ENCODE measurements around the gene ANKRD33. TPM values are rescaled to one million over a fixed set of nuclear protein-coding genes. Genes with fewer than 3 reads are reported as not detected.

ANKRD33 gene
- total and polyA plus RNA-seq, 2 of the 4 experiments (the other 2 are of a cell fraction), result under 0.01 to 0.03 TPM

- H3K14ac ChIP-seq (replicated peaks; ENCODE audit: low read depth, low read length), result no peak overlapping the region
- no peak overlapping the region for H2BK20ac ChIP-seq (ENCODE audit: low read depth, low read length)
- dilution Hi-C loops (cut with HindIII; ENCODE audit: low sequenced_read_pairs, unreplicated experiment) (no loop called here), in situ Hi-C loops (cut with MboI; ENCODE audit: low sequenced_read_pairs) (loop anchor here (5.0 kb wide), 1 partner anchor 87 kb away; no protein-coding TSS in a partner anchor), intact Hi-C loops (cut with micrococcal nuclease) (loop anchor here (5.0 kb wide), 1 partner anchor 132 kb away; no protein-coding TSS in a partner anchor)
- no peak overlapping the region for H2BK120ac ChIP-seq (ENCODE audit: low read depth, low read length)
- no peaks in the 10 kb centered on the region for H4K20me1 ChIP-seq (ENCODE audit: insufficient read depth, low read length)
- no peak overlapping the region for H2BK15ac ChIP-seq (ENCODE audit: low read depth, low read length)
- H3K4me1 ChIP-seq (ENCODE audit: control insufficient read depth, insufficient read depth, low read length), result peaks cover 10% of the 10 kb centered on the region
- 81% methylated on average over 12 of the region's 22 CpGs; no CpG with 5 or more reads in 1 of the 2 experiments for WGBS, 2 experiments (ENCODE audit: extremely low coverage in 2 of 2, insufficient read length in 1 of 2)
- ChIA-PET CTCF (no interaction called here), POLR2A (ENCODE audit: unreplicated experiment) (no interaction called here)
- no peak overlapping the region for H3K56ac ChIP-seq (ENCODE audit: extremely low read depth, insufficient read depth, low read length)
- ATAC-seq (ENCODE audit: low read depth) (no peak), DNase-seq (no peak)
- H3K23ac ChIP-seq (ENCODE audit: low read depth, low read length), result no peak overlapping the region
- no peak overlapping the region for H3K4me3 ChIP-seq (ENCODE audit: insufficient read depth, low read depth, low read length)
- no peak overlapping the region for H4K91ac ChIP-seq (ENCODE audit: insufficient read depth, low read depth, low read length)
- H4K5ac ChIP-seq (ENCODE audit: low read depth, low read length), result no peak overlapping the region
- no peaks in the 10 kb centered on the region for H3K9me3 ChIP-seq (ENCODE audit: control insufficient read depth, insufficient read depth, low read length)
- no peak overlapping the region for H4K8ac ChIP-seq (ENCODE audit: low read depth in 2 of 2, low read length in 2 of 2)
- H2AK9ac ChIP-seq (replicated peaks; ENCODE audit: low read depth, low read length, poor library complexity), result no peak overlapping the region
- peaks cover 9% of the 10 kb centered on the region for H3K9me1 ChIP-seq (ENCODE audit: insufficient read depth, low read length)
- H3K4me2 ChIP-seq (ENCODE audit: low read depth, low read length), result no peak overlapping the region
- peak overlapping the region; percentile 13; the same call in 1 of the 2 replicates for H2AK5ac ChIP-seq (ENCODE audit: low read depth, low read length)
- peak overlapping the region; percentile 43 for H2AFZ ChIP-seq (replicated peaks; ENCODE audit: low read length, poor library complexity)
- H3K4ac ChIP-seq (ENCODE audit: low read depth, low read length), result no peak overlapping the region
- no peaks in the 10 kb centered on the region for H3K79me1 ChIP-seq (ENCODE audit: low read depth in 1 of 2, low read length in 2 of 2)
- no peak overlapping the region for H3K9ac ChIP-seq (ENCODE audit: low read depth, low read length)
- no peak for TF ChIP-seq RCOR1 (IDR thresholded peaks at IDR 0.05; ENCODE audit: insufficient replicate concordance, low read length)
- TF ChIP-seq ELK1 (IDR thresholded peaks at IDR 0.05; ENCODE audit: borderline replicate concordance, low read depth, low read length), result no peak
- no peak for TF ChIP-seq CEBPB (IDR thresholded peaks at IDR 0.05; ENCODE audit: low read depth, low read length)
- TF ChIP-seq POLR2A (IDR thresholded peaks at IDR 0.05; ENCODE audit: low read depth, low read length), result no peak
- TF ChIP-seq MAZ (IDR thresholded peaks at IDR 0.05; ENCODE audit: borderline replicate concordance, low read depth, low read length), result no peak
- TF ChIP-seq USF2 (IDR thresholded peaks at IDR 0.05; ENCODE audit: low read depth, low read length), result no peak
- TF ChIP-seq RFX5 (IDR thresholded peaks at IDR 0.05; ENCODE audit: low read depth, low read length), result no peak
- TF ChIP-seq SMC3 (IDR thresholded peaks at IDR 0.05; ENCODE audit: low read depth, low read length), result no peak
- TF ChIP-seq MAFK (IDR thresholded peaks at IDR 0.05; ENCODE audit: low read depth, low read length), result no peak
- TF ChIP-seq MXI1 (IDR thresholded peaks at IDR 0.05; ENCODE audit: borderline replicate concordance, low read depth, low read length), result no peak
- no peak for TF ChIP-seq BHLHE40 (IDR thresholded peaks at IDR 0.05; ENCODE audit: low read depth, low read length)
- no peak for TF ChIP-seq NFE2L2 (IDR thresholded peaks at IDR 0.05; ENCODE audit: low read depth, low read length)
- no peak for TF ChIP-seq FOS (IDR thresholded peaks at IDR 0.05; ENCODE audit: low read depth, low read length)
- no peak for TF ChIP-seq RAD21 (IDR thresholded peaks at IDR 0.05; ENCODE audit: low read length)
- TF ChIP-seq CTCF (conservative IDR thresholded peaks at IDR 0.05; ENCODE audit: low read depth, low read length), result no peak
- TF ChIP-seq CHD1 (IDR thresholded peaks at IDR 0.05; ENCODE audit: low read depth, low read length), result no peak
- no peak overlapping the region for H2BK5ac ChIP-seq (ENCODE audit: low read depth, low read length, poor library complexity, severe bottlenecking)
- no TSS peak for BruUV-seq (replicated peaks)
- H3K27me3 ChIP-seq (ENCODE audit: control insufficient read depth, insufficient read depth, low read length), result no peaks in the 10 kb centered on the region
- H3K36me3 ChIP-seq (ENCODE audit: control insufficient read depth, insufficient read depth, low read length), result no peaks in the 10 kb centered on the region
- no peak overlapping the region for H3K27ac ChIP-seq (ENCODE audit: insufficient read depth, low read length)
- no peak overlapping the region for H3K18ac ChIP-seq (ENCODE audit: low read depth, low read length)
These were observed 2.7 kb downstream of the ANKRD33 start for GRCh38 chr12:51890511-51891171.

Data from IMR-90 (cell line).